ENCODE data around the gene HSPA12A. TPM values are rescaled to one million over a fixed set of nuclear protein-coding genes. Genes with fewer than 3 reads are reported as not detected.

The HSPA12A gene
- total RNA-seq, 1 experiment from 2014 or later = 3.1 TPM

- no peaks in the 10 kb centered on the region for H3K4me1 ChIP-seq (ENCODE audit: insufficient read depth, low read length)
- no peak overlapping the region for H3K9ac ChIP-seq (ENCODE audit: low read length)
- H3K36me3 ChIP-seq (ENCODE audit: low read depth, low read length) = no peaks in the 10 kb centered on the region
- DNase-seq (no peak), ATAC-seq (no peak)
- H3K4me2 ChIP-seq (ENCODE audit: low read length) = no peak overlapping the region
- no peak for TF ChIP-seq EZH2phosphoT487 (IDR thresholded peaks at IDR 0.05; ENCODE audit: borderline replicate concordance, low read length)
- TF ChIP-seq EZH2 (IDR thresholded peaks at IDR 0.05; ENCODE audit: low read length, unreplicated experiment) = no peak
- TF ChIP-seq CTCF (conservative IDR thresholded peaks at IDR 0.05; ENCODE audit: low read depth, low read length) = no peak
- H3K27ac ChIP-seq (ENCODE audit: low read length) = no peak overlapping the region
- ChIA-PET POLR2A (ENCODE audit: unreplicated experiment) (no interaction called here), CTCF (no interaction called here)
- no peaks in the 10 kb centered on the region for H3K9me3 ChIP-seq (ENCODE audit: low read length)
- H4K20me1 ChIP-seq (ENCODE audit: low read length) = no peaks in the 10 kb centered on the region
- no TSS peak for BruUV-seq (replicated peaks)
- H3F3A ChIP-seq (ENCODE audit: low read length, unreplicated experiment) = no peaks in the 10 kb centered on the region
- no peaks in the 10 kb centered on the region for H3K27me3 ChIP-seq (ENCODE audit: low read length)
- H3K9me2 ChIP-seq (replicated peaks; ENCODE audit: low read length) = no peaks in the 10 kb centered on the region
- no peaks in the 10 kb centered on the region for H3K79me2 ChIP-seq (ENCODE audit: low read length)
- no peak overlapping the region for H3K4me3 ChIP-seq (ENCODE audit: low read length)
- H2AFZ ChIP-seq (ENCODE audit: low read length) = no peak overlapping the region
- intact Hi-C loops (cut with micrococcal nuclease) = no loop called here
These were observed 45.4 kb downstream of the HSPA12A start for GRCh38 chr10:116696919-116697318.

GRCh38 chr10:116694927-116695268, 47.5 kb downstream of the HSPA12A start:
- H3K9me2 ChIP-seq (replicated peaks; ENCODE audit: low read length) = no peaks in the 10 kb centered on the region
- ChIA-PET POLR2A (ENCODE audit: unreplicated experiment) (no interaction called here), CTCF (no interaction called here)
- H3K9me3 ChIP-seq (ENCODE audit: low read length) = no peaks in the 10 kb centered on the region
- H3K27me3 ChIP-seq (ENCODE audit: low read length) = no peaks in the 10 kb centered on the region
- H3F3A ChIP-seq (ENCODE audit: low read length, unreplicated experiment) = no peaks in the 10 kb centered on the region
- no peak for ATAC-seq
- TF ChIP-seq EZH2phosphoT487 (IDR thresholded peaks at IDR 0.05; ENCODE audit: borderline replicate concordance, low read length) (no peak), EZH2 (IDR thresholded peaks at IDR 0.05; ENCODE audit: low read length, unreplicated experiment) (no peak), CTCF (conservative IDR thresholded peaks at IDR 0.05; ENCODE audit: low read depth, low read length) (no peak)
- no peak overlapping the region for H2AFZ ChIP-seq (ENCODE audit: low read length)
- no peak overlapping the region for H3K4me3 ChIP-seq (ENCODE audit: low read length)
- no peak overlapping the region for H3K9ac ChIP-seq (ENCODE audit: low read length)
- H4K20me1 ChIP-seq (ENCODE audit: low read length) = no peaks in the 10 kb centered on the region
- H3K4me2 ChIP-seq (ENCODE audit: low read length) = no peak overlapping the region
- DNase-seq = no peak
- BruUV-seq (replicated peaks) = no TSS peak
- intact Hi-C loops (cut with micrococcal nuclease) = no loop called here
- no peak overlapping the region for H3K27ac ChIP-seq (ENCODE audit: low read length)
- H3K36me3 ChIP-seq (ENCODE audit: low read depth, low read length) = no peaks in the 10 kb centered on the region
- H3K79me2 ChIP-seq (ENCODE audit: low read length) = no peaks in the 10 kb centered on the region
- no peaks in the 10 kb centered on the region for H3K4me1 ChIP-seq (ENCODE audit: insufficient read depth, low read length)

- TF ChIP-seq EZH2phosphoT487 (IDR thresholded peaks at IDR 0.05; ENCODE audit: borderline replicate concordance, low read length) (no peak), EZH2 (IDR thresholded peaks at IDR 0.05; ENCODE audit: low read length, unreplicated experiment) (no peak), CTCF (conservative IDR thresholded peaks at IDR 0.05; ENCODE audit: low read depth, low read length) (no peak)
- Histone ChIP-seq H2AFZ (ENCODE audit: low read length) (no peak overlapping the region), H4K20me1 (ENCODE audit: low read length) (no peaks in the 10 kb centered on the region), H3K36me3 (ENCODE audit: low read depth, low read length) (no peaks in the 10 kb centered on the region), H3K4me1 (ENCODE audit: insufficient read depth, low read length) (no peaks in the 10 kb centered on the region), H3K9me3 (ENCODE audit: low read length) (no peaks in the 10 kb centered on the region), H3K27me3 (ENCODE audit: low read length) (no peaks in the 10 kb centered on the region), H3K4me3 (ENCODE audit: low read length) (no peak overlapping the region), H3K4me2 (ENCODE audit: low read length) (no peak overlapping the region), H3K9me2 (replicated peaks; ENCODE audit: low read length) (no peaks in the 10 kb centered on the region), H3F3A (ENCODE audit: low read length, unreplicated experiment) (no peaks in the 10 kb centered on the region), H3K79me2 (ENCODE audit: low read length) (no peaks in the 10 kb centered on the region), H3K9ac (ENCODE audit: low read length) (no peak overlapping the region), H3K27ac (ENCODE audit: low read length) (no peak overlapping the region)
- DNase-seq (no peak), ATAC-seq (no peak)
- intact Hi-C loops (cut with micrococcal nuclease) = no loop called here
- no TSS peak for BruUV-seq (replicated peaks)
- POLR2A ChIA-PET (ENCODE audit: unreplicated experiment) = no interaction called here
- CTCF ChIA-PET = no interaction called here
These were observed 48.0 kb downstream of the HSPA12A start for GRCh38 chr10:116694243-116694926.
